HEK293T (cell line): ENCODE measurements around the gene ARHGAP27.

Experiments used
- CTCF ChIA-PET: fragments of 350-600 bp; formaldehyde crosslinking; extraction: SDS; loops from one replicate; lab custom pipeline; 2021; ENCODE audit warnings: antibody characterized with exemption, inconsistent platforms; lab: Yijun Ruan, JAX
- POLR2A ChIA-PET: fragments of 350-600 bp; formaldehyde crosslinking; extraction: SDS; loops from one replicate; lab custom pipeline; 2020; ENCODE audit warnings: antibody characterized with exemption, inconsistent platforms; lab: Yijun Ruan, JAX
- DNase-seq: peaks from one replicate; pipeline ENCODE4 v3.0.0; 2012; ENCODE audit warnings: mixed read lengths; ENCODE audit errors: extremely low spot score
- ARNT ChIP-seq: fragments of 450-650 bp; IDR thresholded peaks from 2 replicates; pipeline ENCODE4 v1.6.1; 2017; ENCODE audit warnings: mild to moderate bottlenecking
- BHLHE40 ChIP-seq: fragments of 450-650 bp; IDR thresholded peaks from 2 replicates; pipeline ENCODE4 v1.6.1; 2016; ENCODE audit warnings: mild to moderate bottlenecking, moderate library complexity, borderline replicate concordance
- CTBP1 ChIP-seq: fragments of 450-650 bp; IDR thresholded peaks from 2 replicates; pipeline ENCODE4 v1.6.1; 2016; ENCODE audit warnings: borderline replicate concordance
- ELF4 ChIP-seq: fragments of 450-650 bp; IDR thresholded peaks from 2 replicates; pipeline ENCODE4 v1.6.1; 2017; ENCODE audit warnings: antibody characterized with exemption
- FOXA1 ChIP-seq: fragments of 450-650 bp; IDR thresholded peaks from 2 replicates; pipeline ENCODE4 v1.6.1; 2016; ENCODE audit warnings: mild to moderate bottlenecking
- FOXK2 ChIP-seq: fragments of 450-650 bp; IDR thresholded peaks from 2 replicates; pipeline ENCODE4 v1.6.1; 2016; ENCODE audit warnings: mild to moderate bottlenecking
- FOXM1 ChIP-seq: fragments of 450-650 bp; IDR thresholded peaks from 2 replicates; pipeline ENCODE4 v1.6.1; 2017; ENCODE audit warnings: mild to moderate bottlenecking, borderline replicate concordance
- HDGF ChIP-seq: fragments of 450-650 bp; IDR thresholded peaks from 2 replicates; pipeline ENCODE4 v1.6.1; 2017; ENCODE audit warnings: antibody characterized with exemption, borderline replicate concordance
- L3MBTL2 ChIP-seq: fragments of 450-650 bp; conservative IDR thresholded peaks from 2 replicates; pipeline ENCODE4 v1.6.1; 2016; ENCODE audit warnings: mild to moderate bottlenecking
- LEF1 ChIP-seq: fragments of 450-650 bp; IDR thresholded peaks from 2 replicates; pipeline ENCODE4 v1.6.1; 2017; ENCODE audit warnings: mild to moderate bottlenecking, borderline replicate concordance
- NFRKB ChIP-seq: fragments of 450-650 bp; IDR thresholded peaks from 2 replicates; pipeline ENCODE4 v1.6.1; 2016; ENCODE audit warnings: mild to moderate bottlenecking, moderate library complexity
- SP1 ChIP-seq: fragments of 450-650 bp; IDR thresholded peaks from 2 replicates; pipeline ENCODE4 v1.6.1; 2017
- SUZ12 ChIP-seq: fragments of 450-650 bp; IDR thresholded peaks from 2 replicates; pipeline ENCODE4 v1.6.1; 2016; ENCODE audit warnings: mild to moderate bottlenecking
- TARDBP ChIP-seq: fragments of 450-650 bp; IDR thresholded peaks from 2 replicates; pipeline ENCODE4 v1.6.1; 2016
- ZNF384 ChIP-seq: fragments of 450-650 bp; IDR thresholded peaks from 2 replicates; pipeline ENCODE4 v1.6.1; 2016
- TF ChIP-seq, protein P1 (sequence below): fragments of 450-650 bp; IDR thresholded peaks from 2 replicates; pipeline ENCODE4 v1.6.1; 2016

The ARHGAP27 gene

DNA sequence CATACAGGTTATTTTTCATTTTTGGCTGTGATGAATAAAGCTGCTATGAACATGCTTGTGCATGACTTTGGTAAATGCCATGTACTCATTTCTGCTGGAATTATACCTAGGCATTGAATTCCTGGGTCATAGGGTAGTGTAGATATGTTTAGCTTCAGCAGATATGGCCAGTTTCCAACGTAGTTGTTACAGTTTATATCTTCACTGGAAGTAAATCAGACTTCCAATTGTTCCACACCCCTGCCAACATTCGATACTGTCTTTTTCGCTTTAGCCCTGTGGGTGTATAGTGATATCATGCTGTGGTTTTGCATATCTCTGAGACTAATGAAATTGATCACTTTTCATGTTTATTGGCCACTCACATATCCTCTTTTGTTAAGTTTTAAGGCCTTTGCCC, 50.4 kb downstream of the ARHGAP27 start:
- no peak for TF ChIP-seq NFRKB
- TF ChIP-seq CTBP1: no peak
- TF ChIP-seq ELF4: no peak
- TF ChIP-seq TARDBP: no peak
- no peak for TF ChIP-seq BHLHE40
- TF ChIP-seq LEF1: no peak
- no peak for TF ChIP-seq FOXM1
- no peak for TF ChIP-seq SP1
- TF ChIP-seq FOXA1: no peak
- no peak for TF ChIP-seq ZNF384
- no peak for DNase-seq
- CTCF ChIA-PET: interaction anchor here (1.2 kb wide), 1 partner anchor 247 kb away, joined by 3 read pairs; the partner anchor contains the start of gene ACBD4
- POLR2A ChIA-PET: interaction anchor here (1.5 kb wide), 1 partner anchor 66 kb away, joined by 4 read pairs; the partner anchor contains the start of gene MAP3K14

DNA sequence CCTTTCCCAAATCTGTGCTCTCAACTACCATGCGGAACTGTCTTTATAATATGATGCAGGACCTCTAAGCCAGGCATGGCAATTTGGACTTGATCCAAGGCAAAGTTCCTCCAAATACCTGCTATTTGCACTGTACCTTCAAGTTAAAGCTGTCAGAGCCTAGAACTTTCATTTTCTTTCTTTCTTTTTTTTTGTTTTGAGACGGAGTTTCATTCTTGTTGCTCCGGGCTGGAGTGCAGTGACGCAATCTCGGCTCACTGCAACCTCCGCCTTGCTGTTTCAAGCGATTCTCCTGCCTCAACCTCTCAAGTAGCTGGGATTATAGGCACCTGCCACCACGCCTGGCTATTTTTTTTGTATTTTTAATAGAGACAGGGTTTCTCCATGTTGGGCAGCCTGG, 51.7 kb downstream of the ARHGAP27 start:
- no peak for TF ChIP-seq ARNT
- TF ChIP-seq SP1: no peak
- TF ChIP-seq HDGF: no peak
- TF ChIP-seq ZNF384: no peak
- TF ChIP-seq ELF4: no peak
- TF ChIP-seq CTBP1: no peak
- no peak for TF ChIP-seq LEF1
- TF ChIP-seq L3MBTL2: no peak
- ChIA-PET POLR2A (interaction anchor here (1.5 kb wide), 1 partner anchor 64 kb away, joined by 4 read pairs; the partner anchor contains the start of gene MAP3K14), CTCF (interaction anchor here (1.1 kb wide), 1 partner anchor 9 kb away, joined by 3 read pairs; no protein-coding TSS in a partner anchor)
- no peak for DNase-seq

DNA sequence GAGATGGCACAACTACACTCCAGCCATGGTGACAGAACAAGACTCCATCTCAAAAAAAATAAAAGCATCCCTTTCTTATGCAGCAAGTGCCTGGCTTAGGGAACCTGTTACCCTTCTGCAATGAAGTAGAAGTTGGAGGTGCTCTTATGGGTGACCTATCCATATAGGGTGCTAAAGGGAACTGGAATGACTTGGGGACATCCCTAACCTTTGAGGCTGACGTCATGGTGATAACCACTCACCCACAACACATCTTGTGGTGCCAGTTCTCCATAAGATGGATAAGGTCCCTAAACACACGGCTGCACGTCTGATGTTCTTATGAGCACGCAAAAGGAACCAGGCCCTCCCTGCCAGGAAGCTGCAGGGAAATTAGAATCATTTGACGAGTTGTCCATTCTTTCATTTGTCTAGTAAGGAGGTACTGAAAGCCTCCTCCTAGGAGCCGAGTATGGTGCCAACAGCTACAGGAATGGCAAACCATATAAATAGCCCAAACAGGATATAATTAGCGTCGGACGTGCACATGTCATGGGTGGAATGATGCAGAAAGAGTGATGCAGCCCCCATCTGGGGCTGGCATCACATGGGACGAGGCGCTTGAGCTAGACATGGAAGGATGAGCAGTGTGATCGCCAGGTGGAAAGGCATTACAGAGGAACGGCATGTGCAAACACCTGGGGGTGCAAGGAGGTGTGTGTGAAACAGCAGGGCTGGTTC, 52.5 kb downstream of the ARHGAP27 start:
- DNase-seq: no peak
- TF ChIP-seq BHLHE40 (no peak), CTBP1 (no peak), SP1 (no peak), HDGF (no peak), SUZ12 (no peak), FOXA1 (no peak), FOXM1 (no peak), ELF4 (no peak)
- TF ChIP-seq, protein P1, sequence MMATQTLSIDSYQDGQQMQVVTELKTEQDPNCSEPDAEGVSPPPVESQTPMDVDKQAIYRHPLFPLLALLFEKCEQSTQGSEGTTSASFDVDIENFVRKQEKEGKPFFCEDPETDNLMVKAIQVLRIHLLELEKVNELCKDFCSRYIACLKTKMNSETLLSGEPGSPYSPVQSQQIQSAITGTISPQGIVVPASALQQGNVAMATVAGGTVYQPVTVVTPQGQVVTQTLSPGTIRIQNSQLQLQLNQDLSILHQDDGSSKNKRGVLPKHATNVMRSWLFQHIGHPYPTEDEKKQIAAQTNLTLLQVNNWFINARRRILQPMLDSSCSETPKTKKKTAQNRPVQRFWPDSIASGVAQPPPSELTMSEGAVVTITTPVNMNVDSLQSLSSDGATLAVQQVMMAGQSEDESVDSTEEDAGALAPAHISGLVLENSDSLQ: no peak
- ChIA-PET CTCF (interaction anchor here (0.6 to 1.1 kb wide), 2 partner anchors 9 to 182 kb away, joined by 3 read pairs; no protein-coding TSS in a partner anchor), POLR2A (no interaction called here)

DNA sequence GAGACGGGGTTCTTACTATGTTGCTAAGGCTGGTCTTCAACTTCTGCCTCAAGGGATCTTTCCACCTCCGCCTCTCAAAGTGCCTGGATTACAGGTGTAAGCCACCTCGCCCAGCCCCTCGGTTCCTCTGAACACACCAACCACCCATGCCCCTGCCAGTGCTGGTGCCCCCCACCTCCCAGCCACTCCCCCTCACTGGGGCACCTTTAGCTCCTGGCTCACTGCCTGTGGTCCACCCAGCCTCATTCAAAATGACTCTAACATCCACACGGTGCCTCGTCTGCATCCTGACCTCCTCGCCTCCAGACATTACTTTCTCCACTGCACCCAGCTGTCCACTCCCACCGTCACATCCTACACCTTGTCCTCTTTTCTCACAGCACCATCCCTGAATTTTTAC, 55.3 kb downstream of the ARHGAP27 start:
- no peak for TF ChIP-seq L3MBTL2
- TF ChIP-seq, protein P1: no peak
- no peak for TF ChIP-seq ZNF384
- no peak for TF ChIP-seq LEF1
- no peak for TF ChIP-seq FOXK2
- no peak for TF ChIP-seq SP1
- no peak for TF ChIP-seq BHLHE40
- CTCF ChIA-PET: interaction anchor here (0.8 kb wide), 1 partner anchor 100 kb away, joined by 5 read pairs; no protein-coding TSS in a partner anchor
- POLR2A ChIA-PET: no interaction called here
- DNase-seq: no peak

DNA sequence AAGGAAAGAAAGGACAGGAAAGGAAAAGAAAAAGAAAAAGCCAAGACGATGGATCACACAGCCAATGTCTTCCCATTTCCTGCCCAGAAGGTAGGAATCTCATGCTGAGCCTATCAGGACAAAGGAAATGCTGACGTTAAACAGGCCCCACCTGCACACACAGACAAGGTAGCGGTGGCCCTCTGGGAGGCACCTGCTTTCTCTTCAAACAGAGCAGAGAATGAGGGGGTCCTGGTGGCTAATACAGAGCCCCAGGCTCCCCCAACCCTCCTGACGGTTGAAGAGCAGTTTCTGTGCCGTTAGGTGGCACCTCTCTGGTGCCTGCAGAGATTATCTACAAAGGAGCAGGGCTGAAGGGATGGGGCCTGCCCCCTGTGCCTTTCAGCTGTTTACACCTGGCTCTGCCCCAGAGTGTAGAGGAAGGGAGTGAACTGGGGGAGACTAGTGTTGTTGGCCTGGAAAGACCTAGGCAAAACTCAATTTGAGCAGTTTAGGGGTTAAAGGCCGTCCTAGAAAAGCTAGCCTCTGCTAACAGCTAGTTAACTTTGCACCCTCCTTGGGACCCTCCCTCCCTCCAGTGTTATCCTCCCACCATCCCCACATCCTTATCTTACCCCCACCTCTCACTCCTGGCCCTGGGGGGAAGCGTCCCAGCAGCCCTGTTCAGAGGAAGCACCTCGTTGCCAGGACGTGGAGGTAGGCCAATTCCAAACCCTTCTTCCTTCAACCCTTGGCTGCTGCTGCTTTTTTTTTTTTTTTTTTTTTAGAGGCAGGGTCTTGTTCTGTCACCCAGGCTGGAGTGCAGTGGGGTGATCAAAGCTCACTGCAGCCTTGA, 56.3 kb downstream of the ARHGAP27 start:
- POLR2A ChIA-PET: interaction anchor here (1.0 to 1.2 kb wide), 2 partner anchors 8 to 60 kb away, joined by 3 to 4 read pairs; partner anchors contain the start of gene MAP3K14
- TF ChIP-seq TARDBP (no peak), L3MBTL2 (no peak), HDGF (no peak), SP1 (no peak), BHLHE40 (no peak), FOXA1 (no peak), SUZ12 (no peak), FOXM1 (no peak), NFRKB (no peak)
- TF ChIP-seq, protein P1: no peak
- CTCF ChIA-PET: interaction anchor here (0.8 to 1.2 kb wide), 3 partner anchors 9 to 99 kb away, joined by 3 to 5 read pairs (median 3); no protein-coding TSS in a partner anchor
- no peak for DNase-seq

DNA sequence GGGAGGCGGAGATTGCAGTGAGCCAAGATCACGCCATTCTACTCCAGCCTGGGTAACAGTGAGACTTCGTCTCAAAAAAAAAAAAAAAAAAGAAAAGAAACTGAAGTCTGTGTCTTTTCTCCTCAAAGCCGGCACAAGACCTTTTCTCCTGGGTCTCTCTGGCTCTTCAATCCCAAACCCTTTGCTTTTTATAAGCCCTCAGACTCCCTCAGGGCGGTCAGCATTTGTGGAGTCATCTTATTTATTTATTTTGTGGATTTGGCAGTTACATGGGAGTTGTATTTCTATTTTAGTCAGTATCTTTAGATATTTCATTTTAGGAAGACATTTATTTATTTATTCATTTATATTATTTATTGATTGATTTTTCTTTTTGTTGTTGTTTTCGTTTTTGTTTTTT, 58.2 kb downstream of the ARHGAP27 start:
- POLR2A ChIA-PET: interaction anchor here (0.8 kb wide), 1 partner anchor 88 kb away, joined by 3 read pairs; no protein-coding TSS in a partner anchor
- CTCF ChIA-PET: interaction anchor here (0.6 to 1.3 kb wide), 3 partner anchors 99 to 167 kb away, joined by 3 to 8 read pairs (median 4); no protein-coding TSS in a partner anchor
- TF ChIP-seq TARDBP: no peak
- TF ChIP-seq SP1: no peak
- TF ChIP-seq HDGF: no peak
- TF ChIP-seq CTBP1: no peak
- no peak for TF ChIP-seq ZNF384
- TF ChIP-seq BHLHE40: no peak
- TF ChIP-seq NFRKB: no peak
- TF ChIP-seq, protein P1: no peak
- no peak for TF ChIP-seq FOXA1
- TF ChIP-seq FOXK2: no peak
- no peak for TF ChIP-seq ELF4
- no peak for TF ChIP-seq FOXM1
- TF ChIP-seq L3MBTL2: no peak
- no peak for TF ChIP-seq SUZ12
- no peak for TF ChIP-seq ARNT
- no peak for TF ChIP-seq LEF1

More for the DNA sequence above, 58.2 kb downstream of the ARHGAP27 start:
- no peak for DNase-seq
